Thyroid gland (tissue), 4 donors: ENCODE results near the gene CFAP46. TPM values are rescaled to one million over a fixed set of nuclear protein-coding genes. Genes with fewer than 3 reads are reported as not detected.
A peak's percentile ranks its signal among the peaks of the same experiment; 100 is the strongest.

Source experiments
- DNase-seq, 2 donors: peaks; one replicate each; pipeline ENCODE4 v3.0.0-alpha.2; 2019
- H3K27ac ChIP-seq, 3 donors: fragments of 200-600 bp; sonication (generic); 1 replicate in 2 of 3; 2 replicates in 1 of 3; pipeline ENCODE4 v1.5.1; 2016 to 2019; ENCODE audit warnings: mild to moderate bottlenecking in 1 of 3, moderate library complexity in 1 of 3
- H3K27me3 ChIP-seq: fragments of 200-600 bp; sonication (generic); one replicate; pipeline ENCODE4 v1.5.1; 2019
- H3K36me3 ChIP-seq, 2 donors: fragments of 200-600 bp; sonication (generic); one replicate each; pipeline ENCODE4 v1.5.1; 2016 to 2019
- H3K4me1 ChIP-seq, 2 donors: fragments of 200-600 bp; sonication (generic); one replicate each; pipeline ENCODE4 v1.5.1; 2017 to 2019
- H3K4me3 ChIP-seq, 3 donors: fragments of 200-600 bp; sonication (generic); replicated peaks in 1 of 3; 1 replicate in 2 of 3; 2 replicates in 1 of 3; pipeline ENCODE4 v1.5.1; 2016; ENCODE audit warnings: mild to moderate bottlenecking in 1 of 3
- H3K9me3 ChIP-seq: fragments of 200-600 bp; sonication (generic); one replicate; pipeline ENCODE4 v1.5.1; 2017
- POLR2A ChIP-seq, 2 donors: fragments of 450-650 bp; IDR thresholded peaks; one replicate each; pipeline ENCODE4 v1.6.1; 2017; ENCODE audit warnings: antibody characterized with exemption in 2 of 2, mild to moderate bottlenecking in 2 of 2, moderate library complexity in 1 of 2
- WGBS, 2 donors: methylation state at CpG; one replicate each; pipeline ENCODE4 v1.1.5; 2017; 5-methylcytosine and 5-hydroxymethylcytosine counted together
- intact Hi-C: fragments of 100-400 bp; cut with DNase I; formaldehyde crosslinking; loops from one replicate; pipeline ENCODE4 v1.15.1; 2023
- total RNA-seq, 4 donors: library from RNA; depleted of rRNA; stranded (reverse); fragments of >200 nt; gene quantifications; one replicate each; pipeline ENCODE4 v1.2.3, GENCODE V29; 2016
- TF ChIP-seq, protein P1 (sequence below), 6 experiments: fragments of 200-600 bp in 3 of 6; fragments of 450-650 bp in 3 of 6; sonication (generic) in 3 of 6; IDR thresholded peaks; one replicate each; pipeline ENCODE4 v1.5.1; 2016 to 2019; ENCODE audit warnings: antibody characterized with exemption in 6 of 6, mild to moderate bottlenecking in 2 of 6, inconsistent platforms in 1 of 6, moderate library complexity in 1 of 6

CFAP46 gene
- total RNA-seq, 4 donors from 2014 or later: 3.6 to 12.7 (median 9.1) TPM

DNA sequence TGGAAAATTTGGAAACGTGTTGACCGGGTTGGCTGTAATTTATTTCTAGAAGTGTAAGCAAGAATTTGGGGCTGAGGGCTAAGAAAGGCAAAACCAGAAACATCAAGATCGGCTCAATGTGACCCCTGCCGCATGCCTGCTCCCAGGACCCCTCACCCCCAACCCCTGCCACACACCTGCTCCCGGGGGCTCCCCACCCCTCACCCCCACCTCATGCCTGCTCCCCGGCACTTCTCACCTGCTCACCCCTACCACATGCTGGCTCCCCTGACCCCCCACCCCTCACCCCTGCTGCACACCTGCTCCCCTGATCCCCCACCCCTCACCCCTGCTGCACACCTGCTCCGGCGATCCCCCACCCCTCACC, 19.0 kb upstream of the CFAP46 start:
- Histone ChIP-seq H3K27ac (no peak overlapping the region), H3K4me3 (no peak overlapping the region), H3K36me3 (no peaks in the 10 kb centered on the region), H3K27me3 (no peaks in the 10 kb centered on the region), H3K4me1 (peaks cover 21 to 35% of the 10 kb centered on the region in 2 donors), H3K9me3 (no peaks in the 10 kb centered on the region)
- WGBS, 2 donors: 58 to 77% methylated on average over 6 to 8 of the region's 8 CpGs
- TF ChIP-seq, protein P1, sequence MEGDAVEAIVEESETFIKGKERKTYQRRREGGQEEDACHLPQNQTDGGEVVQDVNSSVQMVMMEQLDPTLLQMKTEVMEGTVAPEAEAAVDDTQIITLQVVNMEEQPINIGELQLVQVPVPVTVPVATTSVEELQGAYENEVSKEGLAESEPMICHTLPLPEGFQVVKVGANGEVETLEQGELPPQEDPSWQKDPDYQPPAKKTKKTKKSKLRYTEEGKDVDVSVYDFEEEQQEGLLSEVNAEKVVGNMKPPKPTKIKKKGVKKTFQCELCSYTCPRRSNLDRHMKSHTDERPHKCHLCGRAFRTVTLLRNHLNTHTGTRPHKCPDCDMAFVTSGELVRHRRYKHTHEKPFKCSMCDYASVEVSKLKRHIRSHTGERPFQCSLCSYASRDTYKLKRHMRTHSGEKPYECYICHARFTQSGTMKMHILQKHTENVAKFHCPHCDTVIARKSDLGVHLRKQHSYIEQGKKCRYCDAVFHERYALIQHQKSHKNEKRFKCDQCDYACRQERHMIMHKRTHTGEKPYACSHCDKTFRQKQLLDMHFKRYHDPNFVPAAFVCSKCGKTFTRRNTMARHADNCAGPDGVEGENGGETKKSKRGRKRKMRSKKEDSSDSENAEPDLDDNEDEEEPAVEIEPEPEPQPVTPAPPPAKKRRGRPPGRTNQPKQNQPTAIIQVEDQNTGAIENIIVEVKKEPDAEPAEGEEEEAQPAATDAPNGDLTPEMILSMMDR (IDR thresholded peaks at IDR 0.05): no peak
- no peak for TF ChIP-seq POLR2A (IDR thresholded peaks at IDR 0.05)
- intact Hi-C loops: no loop called here
- DNase-seq: no peak

DNA sequence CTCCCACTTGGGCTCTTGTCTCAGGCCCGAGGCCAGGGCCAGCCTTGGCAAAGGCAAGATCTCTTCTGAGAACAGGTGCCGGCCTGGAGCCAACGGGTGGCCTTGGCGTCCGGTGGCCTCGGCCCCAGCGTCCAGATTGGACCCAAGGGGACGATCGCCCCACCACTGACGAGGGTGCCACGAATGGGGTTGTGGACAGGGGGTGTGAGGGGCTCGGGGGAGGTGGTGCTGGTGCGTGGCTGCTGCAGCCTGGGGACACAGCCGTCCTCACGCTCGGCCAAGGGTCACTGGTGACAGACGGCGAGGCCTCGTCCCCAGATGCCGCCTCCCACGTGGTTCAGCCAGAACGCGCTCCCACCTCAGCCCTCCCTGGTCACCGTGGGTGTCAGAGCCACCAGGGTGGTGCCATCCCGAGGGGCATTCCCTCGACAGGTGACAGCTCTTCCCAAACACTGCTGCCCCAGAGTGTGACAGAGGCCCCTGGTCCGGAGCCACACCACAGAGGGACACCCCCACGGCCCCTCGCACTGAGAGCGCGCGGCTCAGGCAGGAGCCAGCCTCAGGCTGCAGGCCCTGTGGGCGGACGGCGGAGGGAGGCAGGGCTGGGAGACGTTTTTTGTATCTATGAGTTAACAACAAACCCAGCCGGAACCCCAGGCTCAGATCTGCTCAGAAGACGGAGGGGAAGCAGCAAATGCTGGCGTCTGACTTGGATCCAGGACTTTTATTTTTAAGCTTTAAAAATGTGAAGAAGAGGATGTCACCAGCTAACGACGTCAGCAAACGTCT, 18.5 kb upstream of the CFAP46 start:
- no peak for TF ChIP-seq POLR2A (IDR thresholded peaks at IDR 0.05)
- TF ChIP-seq, protein P1 (IDR thresholded peaks at IDR 0.05): no peak
- Histone ChIP-seq H3K9me3 (no peaks in the 10 kb centered on the region), H3K4me3 (no peak overlapping the region), H3K27ac (peak overlapping the region in 1 of 3 donors; percentile 23), H3K36me3 (no peaks in the 10 kb centered on the region), H3K27me3 (no peaks in the 10 kb centered on the region), H3K4me1 (peaks cover 21 to 35% of the 10 kb centered on the region in 2 donors)
- intact Hi-C loops: no loop called here
- WGBS, 2 donors: 82 to 85% methylated on average over 7 to 19 of the region's 42 CpGs
- DNase-seq: no peak

DNA sequence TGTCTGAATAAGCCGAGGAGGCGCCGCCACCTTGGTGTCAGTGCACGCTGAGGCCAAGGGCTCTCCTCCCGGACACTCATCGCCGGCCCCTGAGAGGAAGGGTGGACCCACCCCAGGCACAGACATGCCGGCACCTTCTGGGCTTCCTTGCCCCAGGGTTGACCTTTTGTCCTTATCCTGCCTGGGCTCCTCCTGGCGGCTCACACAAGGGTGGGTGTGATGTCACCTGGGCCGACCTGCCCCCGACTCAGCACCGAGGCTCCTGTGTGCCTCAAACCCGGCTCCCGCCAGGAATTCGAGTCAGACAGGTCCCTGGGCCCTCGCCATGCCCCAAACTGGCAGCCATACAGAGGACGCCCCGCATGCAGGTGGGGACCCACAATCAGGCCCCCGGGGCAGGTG, 17.7 kb upstream of the CFAP46 start:
- DNase-seq: no peak
- peaks cover 21 to 35% of the 10 kb centered on the region in 2 donors for H3K4me1 ChIP-seq
- TF ChIP-seq, protein P1 (IDR thresholded peaks at IDR 0.05): no peak
- TF ChIP-seq POLR2A (IDR thresholded peaks at IDR 0.05): no peak
- H3K4me3 ChIP-seq: no peak overlapping the region
- no peaks in the 10 kb centered on the region for H3K27me3 ChIP-seq
- H3K9me3 ChIP-seq: no peaks in the 10 kb centered on the region
- H3K27ac ChIP-seq: peak overlapping the region in 1 of 3 donors; percentile 23
- WGBS, 2 donors: 77 to 78% methylated on average over 12 to 13 of the region's 19 CpGs
- intact Hi-C loops: no loop called here
- H3K36me3 ChIP-seq: no peaks in the 10 kb centered on the region

DNA sequence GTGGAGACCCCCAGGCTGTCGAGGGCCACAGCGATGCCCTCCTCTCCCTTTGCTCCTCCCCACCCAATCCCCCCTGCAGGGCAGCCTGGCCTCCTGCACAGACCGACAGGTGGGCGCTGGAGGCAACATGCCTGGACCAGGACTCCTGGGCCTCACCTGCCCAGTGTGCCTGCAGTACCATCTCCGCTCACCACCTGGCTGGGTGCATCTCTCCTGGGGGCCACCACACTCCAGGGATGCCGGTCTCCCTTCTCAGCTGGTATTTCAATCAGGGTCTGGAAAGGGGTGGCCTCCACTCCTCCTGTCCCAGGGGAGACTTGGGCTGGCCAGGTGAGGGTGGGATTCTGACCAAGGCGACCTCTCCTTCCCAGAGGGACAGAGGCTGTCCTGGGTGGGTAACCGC, 17.2 kb upstream of the CFAP46 start:
- Histone ChIP-seq H3K27me3 (no peaks in the 10 kb centered on the region), H3K36me3 (no peaks in the 10 kb centered on the region), H3K4me1 (peaks cover 21 to 35% of the 10 kb centered on the region in 2 donors), H3K9me3 (no peaks in the 10 kb centered on the region), H3K4me3 (no peak overlapping the region), H3K27ac (no peak overlapping the region)
- TF ChIP-seq POLR2A (IDR thresholded peaks at IDR 0.05): no peak
- TF ChIP-seq, protein P1 (IDR thresholded peaks at IDR 0.05): no peak
- no peak for DNase-seq
- 83 to 100% methylated on average over 2 to 6 of the region's 8 CpGs for WGBS, 2 donors
- intact Hi-C loops: no loop called here

DNA sequence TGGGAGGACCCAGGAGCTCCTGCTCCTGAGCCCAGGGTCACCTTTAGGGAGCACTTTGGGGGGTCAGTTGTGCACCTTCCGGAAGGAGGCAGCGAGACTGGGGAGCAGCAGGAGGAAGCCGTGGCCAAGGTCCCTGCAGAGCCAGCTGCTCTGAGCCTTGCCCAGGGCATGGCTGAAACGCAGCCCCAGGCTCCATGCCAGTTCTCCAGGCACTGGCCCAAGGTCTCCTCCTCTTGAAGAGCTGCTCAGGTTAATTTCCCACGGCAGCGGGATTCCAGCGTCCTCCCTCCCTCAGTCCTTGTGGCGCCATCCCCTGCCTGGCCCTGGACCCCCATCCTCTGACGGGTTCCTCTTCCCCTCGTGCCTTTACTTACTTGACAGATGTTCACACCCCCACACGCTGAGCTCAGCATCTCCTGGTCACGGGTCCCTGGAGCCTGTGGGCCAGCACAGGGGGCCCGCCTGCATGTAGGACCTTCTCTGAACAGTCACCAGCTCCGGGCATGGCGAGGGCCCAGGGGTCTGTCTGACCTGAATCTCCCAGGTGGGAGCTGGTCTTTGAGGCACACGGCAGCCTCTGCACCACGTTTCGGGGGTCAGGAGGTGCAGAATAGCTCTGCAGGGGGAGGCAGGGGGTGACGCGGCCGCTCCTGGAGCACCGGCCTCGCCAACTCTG, 16.7 kb upstream of the CFAP46 start:
- intact Hi-C loops: no loop called here
- 34 to 72% methylated on average over 13 of the region's 23 CpGs for WGBS, 2 donors

More for the DNA sequence above, 16.7 kb upstream of the CFAP46 start:
- Histone ChIP-seq H3K4me3 (no peak overlapping the region), H3K9me3 (no peaks in the 10 kb centered on the region), H3K27ac (peak overlapping the region; percentile 38 to 80 (median 59)), H3K36me3 (no peaks in the 10 kb centered on the region), H3K27me3 (no peaks in the 10 kb centered on the region), H3K4me1 (peaks cover 21 to 35% of the 10 kb centered on the region in 2 donors)
- TF ChIP-seq POLR2A (IDR thresholded peaks at IDR 0.05): no peak
- TF ChIP-seq, protein P1 (IDR thresholded peaks at IDR 0.05): no peak
- peak; percentile 72 to 77 for DNase-seq
